Activated CD8-positive, alpha-beta memory T cell treated with anti-CD3 and anti-CD28 coated beads for 4 hours (primary cell): ENCODE results near the gene SHB.

Experiments
- DNase-seq, 2 donors: peaks; one replicate each; pipeline ENCODE4 v3.0.0-alpha.2; 2020; ENCODE audit warnings: low read depth in 2 of 2

The SHB gene

DNA sequence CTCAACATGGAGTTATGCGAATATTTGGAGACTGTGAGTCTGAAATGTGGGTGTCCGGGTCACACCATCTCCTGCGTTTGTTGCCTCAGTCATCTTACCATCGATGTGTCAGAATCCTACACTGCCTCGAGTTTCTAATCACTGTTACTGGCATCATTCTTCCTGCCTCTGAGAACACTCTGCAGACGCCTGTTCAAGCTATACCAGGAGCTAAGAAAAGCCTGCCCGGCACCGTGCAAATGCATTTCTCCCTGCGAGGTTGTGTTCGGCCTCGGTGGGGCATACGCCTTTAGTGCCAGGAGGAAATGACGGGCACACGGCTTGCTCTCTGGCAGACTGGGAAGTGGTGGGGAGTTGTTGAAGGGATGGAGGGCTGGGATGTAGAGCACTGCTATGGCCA, 133.9 kb downstream of the SHB start:
- no peak for DNase-seq

DNA sequence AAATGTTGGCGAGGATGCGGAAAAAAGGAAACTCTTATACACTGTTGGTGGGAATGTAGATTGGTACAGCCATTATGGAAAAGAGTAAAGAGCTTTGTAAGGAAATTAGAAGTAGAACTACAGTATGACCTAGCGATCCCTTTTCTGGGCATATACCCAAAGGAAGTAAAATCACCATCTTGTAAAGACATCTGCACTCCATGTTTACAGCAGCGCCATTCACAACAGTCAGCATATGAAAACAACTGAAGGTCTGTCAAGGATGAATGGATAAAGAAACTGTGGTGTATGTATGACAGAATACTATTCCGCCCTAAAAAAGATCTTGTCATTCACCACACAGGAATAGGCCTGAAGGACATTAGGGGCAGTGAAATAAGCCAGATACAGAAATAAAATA, 137.4 kb downstream of the SHB start:
- no peak for DNase-seq

DNA sequence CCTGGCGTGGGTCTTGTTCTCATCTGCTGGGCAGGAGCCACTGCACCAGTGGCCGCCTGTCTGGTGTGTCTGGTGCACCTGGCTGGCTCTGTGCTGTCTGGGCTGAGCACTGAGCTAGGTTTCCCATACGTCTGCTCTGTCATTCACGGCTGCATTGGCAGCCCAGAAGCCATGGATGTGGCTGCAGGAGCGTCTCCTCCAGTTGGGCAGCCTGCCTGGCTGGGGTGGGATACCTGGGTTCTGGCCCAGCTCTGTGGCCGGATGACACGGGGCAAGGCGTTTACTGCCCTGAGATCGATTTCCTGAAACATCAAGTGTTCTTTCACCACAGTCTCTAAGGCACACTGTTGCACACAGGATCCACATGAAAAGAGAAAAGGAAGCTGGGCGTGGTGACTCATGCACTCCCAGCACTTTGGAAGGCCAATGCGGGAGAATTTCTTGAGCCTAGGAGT, 139.6 kb downstream of the SHB start:
- no peak for DNase-seq

DNA sequence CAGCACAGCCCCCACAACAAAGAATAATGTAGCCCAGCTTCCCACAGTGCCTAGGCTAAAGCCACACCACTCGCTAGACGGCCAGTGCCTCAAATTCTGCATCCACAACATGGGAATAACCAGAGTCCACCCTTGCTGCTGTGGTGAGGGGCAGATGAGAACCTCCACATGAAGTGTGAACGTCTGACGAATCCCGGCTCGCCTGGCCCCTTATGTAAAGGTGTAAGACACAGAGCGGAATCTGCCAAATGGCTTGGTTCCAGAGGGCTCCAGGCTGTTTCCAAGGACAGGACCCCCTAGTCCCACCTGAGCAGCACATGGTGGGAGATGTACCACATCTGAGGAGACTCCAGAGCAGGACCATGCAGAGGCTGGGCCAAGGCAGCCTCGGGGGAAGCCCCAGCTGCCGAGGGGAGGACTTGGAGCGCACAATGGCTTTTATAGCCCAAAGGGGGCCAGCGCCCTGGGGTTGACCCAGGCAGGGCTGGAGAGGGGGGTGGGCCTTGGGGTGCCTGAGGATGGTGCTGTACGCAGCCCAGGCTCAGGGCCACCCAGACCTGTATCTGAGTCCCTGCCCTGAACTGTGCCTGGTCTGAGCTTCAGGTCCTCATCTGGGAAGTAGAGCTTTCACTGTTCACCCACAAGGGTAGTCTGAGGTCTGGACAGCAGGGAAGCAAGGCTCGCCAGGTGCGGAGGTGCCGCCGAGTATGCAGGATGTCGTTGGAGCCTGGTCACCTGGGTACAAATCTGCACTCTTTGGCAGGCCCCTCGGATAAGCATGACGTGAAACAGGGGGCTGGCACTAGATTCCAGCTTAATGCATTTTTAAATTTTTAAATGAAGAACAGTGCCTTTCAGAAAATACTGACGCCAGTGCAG, 140.2 kb downstream of the SHB start:
- DNase-seq, result no peak

DNA sequence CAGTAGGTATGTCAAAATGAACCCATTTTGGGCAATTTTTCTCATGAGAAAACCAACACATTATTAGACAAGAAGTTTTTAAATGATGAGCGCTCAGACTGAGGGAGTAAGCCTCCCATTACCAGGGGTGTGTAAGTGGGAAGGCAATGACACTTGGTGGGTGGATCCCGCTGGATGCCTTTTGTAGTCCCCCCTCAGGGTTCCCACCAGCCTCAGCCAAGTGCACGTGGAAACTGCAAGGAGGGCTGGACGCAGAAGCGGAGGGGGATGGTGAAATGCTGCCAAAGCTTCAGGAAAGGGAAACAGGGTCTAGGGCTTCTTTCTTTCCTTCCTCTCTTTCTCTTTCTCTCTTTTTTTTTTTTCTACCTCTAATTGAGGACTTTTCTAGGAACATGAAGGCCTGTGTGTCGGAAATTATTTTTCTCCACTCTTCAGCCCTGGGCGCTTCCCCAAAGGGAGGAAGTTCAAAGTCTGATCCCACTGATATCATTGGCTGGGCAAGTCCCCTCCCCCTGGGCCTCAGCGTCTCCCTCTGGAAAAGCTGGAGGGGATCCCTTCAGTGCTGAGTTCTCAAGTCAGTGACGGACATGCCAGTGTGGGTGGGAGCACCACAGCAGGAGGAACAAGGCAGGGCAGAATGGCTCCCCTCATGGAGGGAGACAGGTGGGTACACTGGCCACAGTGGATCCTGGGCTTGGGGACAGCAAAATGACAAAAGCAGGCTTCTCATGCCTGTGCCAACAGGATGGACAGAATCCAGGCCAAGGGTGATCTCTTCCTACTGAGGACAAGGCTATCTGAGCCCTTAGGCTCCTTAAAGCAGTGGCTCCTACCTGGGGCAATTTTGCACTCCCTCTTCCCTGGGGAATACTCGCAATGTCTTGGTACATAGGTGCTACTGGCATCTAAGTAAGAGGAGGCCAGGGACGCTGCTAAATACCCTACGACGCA, 141.2 kb downstream of the SHB start:
- no peak for DNase-seq

DNA sequence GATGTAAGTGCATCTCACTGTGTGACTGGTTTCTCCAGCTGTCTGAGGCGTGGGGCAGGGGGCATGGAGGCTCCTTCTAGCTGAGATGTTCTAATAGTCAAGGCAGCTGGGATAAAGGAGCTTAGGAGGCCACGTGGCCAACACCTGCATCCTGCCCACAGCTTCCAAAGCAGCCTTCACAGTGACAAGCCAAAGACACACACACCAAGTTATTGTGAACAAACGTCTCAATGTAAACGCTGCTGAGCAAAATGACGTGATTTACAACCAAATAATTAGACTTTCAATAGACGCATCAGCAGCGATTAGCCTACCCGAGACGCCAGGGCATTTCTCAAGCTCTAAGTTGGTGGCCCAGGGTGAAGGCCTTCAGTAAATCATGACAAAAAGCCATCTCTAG, 141.9 kb downstream of the SHB start:
- no peak for DNase-seq

DNA sequence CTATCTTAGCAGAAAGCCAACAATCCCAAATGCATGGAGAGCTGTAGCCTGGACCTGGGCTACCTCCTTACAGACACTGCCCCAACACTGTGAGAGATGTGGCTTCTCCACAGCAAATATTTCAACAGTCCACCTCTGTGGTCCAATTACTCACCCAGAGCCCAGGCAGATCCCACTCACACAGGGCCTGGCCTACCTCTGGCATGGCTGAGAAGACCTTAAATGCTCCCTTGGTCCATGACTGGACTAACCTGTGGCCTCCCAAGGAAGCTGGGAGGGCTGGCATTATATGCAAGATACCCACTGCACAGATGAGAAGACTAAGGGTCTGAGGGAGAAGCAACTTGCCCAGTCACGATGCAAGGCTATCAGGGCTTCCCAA, 142.3 kb downstream of the SHB start:
- DNase-seq, result no peak

DNA sequence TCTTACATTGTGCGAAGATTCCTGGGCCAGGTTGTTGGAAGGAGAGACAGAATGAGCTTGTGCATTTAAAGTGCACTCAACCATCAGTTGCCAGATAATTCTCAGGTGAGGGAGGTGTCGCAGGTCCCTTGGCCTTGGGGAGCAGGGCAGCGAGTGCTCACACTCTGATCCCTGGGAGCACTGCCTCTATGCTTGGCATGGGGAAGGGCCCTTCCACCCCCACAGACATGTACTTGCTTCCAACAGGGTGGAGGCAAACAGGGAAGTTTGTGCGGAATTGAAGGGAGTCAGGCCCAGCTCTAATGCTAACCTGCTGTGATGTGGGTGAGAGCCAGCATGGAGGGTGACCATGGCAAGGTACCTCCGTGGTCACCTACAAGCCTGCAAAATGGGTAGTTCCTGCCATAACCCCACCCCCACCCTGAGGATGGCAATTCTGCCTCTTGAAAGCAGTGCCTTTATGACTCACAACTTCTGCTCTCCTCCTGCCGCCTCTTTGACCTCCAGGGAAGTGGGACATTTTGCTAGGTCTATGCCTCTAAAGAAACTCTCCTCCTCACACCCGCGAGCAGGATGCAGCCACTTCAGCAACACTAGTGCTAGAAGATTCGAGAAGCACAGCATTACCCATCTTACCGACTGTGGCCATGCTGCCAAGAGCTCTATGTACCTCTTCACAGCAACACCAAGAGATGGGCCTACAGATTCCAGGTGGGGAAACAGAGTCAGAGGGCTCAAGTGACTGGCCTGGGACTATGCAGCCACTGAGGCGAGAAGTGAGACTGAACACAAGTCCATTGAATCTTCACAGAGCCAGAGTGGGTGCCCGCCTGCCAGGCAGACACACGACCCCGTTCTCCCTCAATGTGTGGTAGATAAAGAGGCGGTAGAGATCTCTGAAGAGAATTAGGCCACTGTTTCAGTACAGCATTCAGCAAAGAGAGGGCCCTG, 143.0 kb downstream of the SHB start:
- no peak for DNase-seq

DNA sequence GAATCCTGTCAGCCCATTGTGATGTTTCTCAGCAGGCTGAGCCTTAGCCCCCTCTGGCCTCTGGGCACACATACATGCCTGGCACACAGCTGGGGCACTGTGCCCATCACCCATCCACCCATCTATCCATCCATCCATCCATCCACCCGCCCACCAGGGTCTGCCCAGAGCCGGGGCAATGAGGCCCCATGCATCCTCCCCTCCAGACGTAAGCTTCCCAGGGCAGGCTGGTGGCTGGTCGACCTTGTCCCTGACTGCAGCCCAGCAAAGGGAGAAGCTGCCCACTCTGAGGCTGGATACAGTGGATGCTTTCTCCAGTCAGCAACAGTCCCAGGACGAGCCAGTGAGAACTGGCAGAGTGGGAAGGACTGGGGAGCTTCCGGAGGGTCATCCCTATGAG, 144.0 kb downstream of the SHB start:
- DNase-seq, result no peak

DNA sequence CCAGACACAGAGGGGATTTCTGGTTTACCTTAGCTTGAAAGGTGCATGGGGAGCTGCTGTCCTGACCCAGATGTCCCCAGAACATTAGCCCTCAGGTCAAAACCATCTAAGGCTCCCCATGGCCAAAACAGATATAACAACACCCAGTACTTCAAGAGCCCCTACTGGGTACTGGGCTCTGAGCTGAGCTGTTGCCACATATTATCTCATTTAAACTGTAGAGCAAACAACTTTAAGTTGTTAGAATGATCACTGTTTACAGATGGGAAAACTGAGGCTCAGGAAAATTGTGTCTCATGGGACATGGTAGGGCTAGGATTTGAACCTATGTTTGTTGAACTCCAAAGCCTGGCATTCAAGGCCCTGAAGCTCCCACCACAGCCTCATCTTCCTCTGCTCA, 144.5 kb downstream of the SHB start:
- DNase-seq, result no peak

DNA sequence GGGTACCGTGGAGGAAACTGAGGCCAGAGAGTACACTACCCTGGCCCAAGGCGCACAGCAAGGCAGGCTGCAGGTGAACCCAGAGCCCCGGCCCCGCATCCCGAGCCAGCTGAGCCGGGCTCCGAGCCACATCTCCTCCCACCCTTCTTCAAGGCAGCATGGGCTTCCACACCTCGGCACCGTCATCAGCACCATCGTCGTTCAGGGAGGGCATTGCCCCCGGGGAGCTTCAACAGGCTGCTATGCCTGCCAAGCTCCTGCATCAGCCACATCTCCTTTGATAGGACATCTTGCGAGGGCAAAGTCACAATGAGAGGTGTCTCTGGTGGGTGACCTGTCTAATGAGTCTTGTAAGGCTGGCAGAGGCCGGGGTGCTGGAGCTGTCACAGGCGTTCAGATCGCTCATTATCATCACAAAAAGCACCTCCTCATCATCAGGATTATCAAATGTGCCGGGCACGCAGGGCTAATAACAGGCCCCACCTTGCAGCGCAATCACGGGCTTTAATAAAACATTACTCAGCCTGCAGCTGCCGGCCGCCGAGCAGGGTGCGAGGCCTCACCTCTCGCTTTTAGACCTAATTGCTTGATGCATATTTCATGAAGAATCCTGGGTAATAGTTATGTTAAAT, 145.1 kb downstream of the SHB start:
- no peak for DNase-seq

DNA sequence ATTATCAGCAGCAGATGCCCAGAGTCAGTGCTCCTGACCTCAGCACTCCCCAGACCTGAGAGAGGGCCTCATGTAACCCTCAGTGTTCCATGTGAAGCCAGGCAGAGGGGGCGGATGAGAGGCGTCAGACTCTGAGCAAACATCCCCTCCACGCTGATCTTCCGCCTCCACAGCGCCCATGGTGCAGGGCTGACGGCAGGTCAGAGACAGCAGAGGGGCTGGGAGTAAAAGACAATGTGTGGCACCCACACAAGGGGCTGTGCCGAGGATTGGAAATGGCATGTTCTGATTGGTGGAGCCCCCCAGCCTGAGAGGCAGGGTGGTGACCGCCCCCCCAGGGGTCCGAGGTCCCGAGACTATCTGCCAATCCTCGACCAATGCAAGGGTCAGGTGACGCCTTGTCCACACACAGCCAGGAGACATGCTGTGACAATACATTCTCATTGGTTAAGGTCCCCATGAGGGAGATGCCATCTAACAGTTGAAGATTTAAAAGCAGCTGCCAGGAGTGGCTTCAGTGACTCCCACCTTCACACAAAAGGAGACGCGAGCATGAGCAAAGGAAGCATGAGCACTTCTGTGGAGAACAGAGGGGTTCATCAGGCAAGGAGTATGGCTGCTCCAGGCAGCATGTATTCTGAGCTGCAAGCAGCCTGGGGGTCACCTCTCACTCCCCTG, 145.8 kb downstream of the SHB start:
- DNase-seq, result no peak

DNA sequence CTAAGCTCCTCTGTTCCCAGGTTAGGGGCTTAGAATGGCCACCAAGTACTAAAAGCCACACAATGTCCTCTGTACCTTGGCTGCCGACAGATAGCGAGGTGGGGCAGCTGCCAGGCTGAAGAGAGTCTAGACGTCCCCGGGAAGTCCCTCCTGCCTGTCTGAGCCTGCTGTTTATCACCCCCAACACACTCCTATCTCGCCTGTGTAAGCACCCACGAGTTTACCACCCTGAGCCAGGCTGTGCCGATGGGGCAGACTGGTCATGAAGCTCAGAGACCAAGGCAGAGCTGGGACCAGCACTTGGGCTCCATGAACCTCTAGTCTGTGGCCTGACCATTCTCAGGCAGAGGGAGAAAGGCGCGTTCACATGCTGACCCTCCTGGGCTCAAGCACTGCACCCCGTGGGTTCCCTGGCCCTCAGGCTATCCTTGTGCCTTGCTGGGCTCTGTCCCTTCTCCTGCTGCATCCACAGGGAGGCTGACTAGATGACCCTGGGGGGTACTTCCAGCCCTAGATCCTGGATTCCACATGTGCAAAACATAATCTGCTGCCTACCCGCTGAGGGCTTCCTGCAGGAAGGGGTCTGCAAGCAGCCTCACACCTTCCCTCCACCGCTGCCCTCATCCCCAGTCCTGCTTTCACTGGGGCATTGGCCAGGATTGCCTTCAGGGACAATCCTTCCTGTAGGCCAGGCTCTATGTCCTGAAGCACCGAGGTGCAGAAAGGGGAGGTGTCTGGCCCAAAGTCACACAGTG, 146.5 kb downstream of the SHB start:
- DNase-seq, result no peak

DNA sequence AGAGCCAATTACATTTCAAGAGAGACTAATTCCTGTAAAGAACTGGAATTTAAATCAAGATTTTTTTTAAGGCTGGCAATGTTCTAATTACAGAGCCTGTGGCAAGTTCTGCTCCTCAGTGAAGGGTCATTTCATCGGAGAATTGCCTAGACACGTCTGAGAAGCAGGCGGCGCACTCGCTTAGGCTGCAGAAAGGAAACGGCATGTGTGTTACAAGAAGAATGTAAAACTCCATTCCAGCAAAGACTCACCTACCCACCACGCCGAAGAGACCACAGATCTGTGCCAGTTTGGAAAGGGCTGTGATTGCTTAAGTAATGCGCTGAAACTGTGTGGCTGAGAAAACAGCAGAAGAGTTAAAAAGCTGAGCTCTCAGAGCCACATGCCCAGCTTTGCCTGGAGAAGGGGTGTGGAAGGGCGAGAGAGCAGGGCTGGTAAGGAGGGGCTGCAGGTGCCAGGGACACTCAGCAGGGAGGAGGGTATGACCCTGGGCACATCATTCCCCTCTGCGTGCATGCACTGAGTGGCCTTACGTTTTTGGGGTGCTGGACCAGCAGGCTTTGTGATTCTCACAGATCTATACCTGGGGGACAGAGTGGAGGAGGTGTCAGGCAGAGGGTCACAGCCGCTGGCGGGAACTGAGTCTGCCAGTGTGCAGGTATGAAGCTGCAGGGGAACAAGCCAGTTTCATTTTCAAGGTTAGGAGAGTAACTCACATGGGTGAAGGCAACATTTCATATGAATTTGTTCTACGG, 147.3 kb downstream of the SHB start:
- no peak for DNase-seq

DNA sequence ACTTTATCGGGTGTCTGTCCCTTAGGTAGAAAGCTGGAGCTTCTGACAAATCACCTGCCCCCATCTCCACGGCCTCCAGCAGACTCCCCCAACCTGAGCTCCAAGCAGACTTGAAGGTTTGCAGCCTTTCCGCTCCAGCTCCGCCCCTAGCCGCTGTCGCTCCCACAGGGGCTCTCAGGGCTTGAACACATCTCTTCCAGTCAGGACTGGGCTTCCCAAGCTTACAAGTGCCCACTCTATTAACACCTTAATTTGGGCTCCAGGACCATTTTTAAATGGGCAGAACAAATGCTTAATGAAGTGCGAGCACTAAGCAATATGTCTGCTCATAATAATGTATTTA, 147.9 kb downstream of the SHB start:
- no peak for DNase-seq

DNA sequence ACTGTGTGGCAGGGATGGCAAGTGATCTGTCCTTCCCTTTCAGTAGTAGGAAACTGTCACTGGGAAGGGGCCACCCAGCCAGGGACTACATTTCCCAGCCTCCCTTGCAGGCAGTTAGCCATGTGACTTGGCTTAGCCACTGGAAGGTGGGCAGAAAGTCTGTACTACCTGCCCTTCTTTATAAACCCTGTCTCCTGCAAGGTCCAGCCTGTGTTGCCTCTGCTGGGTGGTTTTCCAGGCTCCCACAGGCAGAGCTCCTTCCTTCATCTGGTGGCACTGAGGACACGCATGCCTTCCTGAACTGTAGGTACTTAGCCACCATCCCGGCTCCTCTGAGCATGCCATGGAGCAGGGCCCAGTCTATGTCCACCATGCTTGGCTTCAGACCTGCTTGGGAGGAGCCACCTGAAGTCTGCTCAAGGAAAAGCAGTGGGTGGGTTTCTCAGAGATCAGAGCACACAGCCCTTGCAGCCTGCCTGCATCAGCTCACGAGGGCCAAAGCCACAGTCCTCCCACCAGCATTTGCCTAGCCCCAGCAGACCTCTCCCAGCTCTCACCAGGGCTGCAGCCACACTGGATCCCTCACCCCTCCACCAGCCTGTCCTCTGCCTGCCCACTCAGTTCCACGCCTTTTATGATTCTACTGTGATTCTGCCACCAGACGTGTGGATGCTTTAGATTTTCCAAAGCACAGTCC, 148.4 kb downstream of the SHB start:
- DNase-seq, result no peak

DNA sequence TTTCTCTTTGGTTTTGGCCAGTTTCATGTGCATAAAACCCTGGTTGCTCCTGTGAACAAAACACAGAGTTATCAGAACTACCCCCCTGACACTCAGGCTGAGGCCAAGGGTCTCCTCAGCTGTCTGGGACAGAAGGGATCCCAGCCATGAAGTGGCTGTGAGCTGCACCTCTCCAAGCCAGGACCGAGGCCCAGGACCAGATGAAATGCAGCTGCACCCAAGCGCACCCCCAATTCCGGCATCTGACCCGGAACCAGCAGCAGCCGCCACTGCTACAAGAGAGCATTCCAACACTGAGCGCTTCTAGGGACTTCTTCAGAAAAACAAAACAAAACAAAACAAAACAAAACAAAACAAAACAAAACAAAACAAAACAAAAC, 149.1 kb downstream of the SHB start:
- no peak for DNase-seq

DNA sequence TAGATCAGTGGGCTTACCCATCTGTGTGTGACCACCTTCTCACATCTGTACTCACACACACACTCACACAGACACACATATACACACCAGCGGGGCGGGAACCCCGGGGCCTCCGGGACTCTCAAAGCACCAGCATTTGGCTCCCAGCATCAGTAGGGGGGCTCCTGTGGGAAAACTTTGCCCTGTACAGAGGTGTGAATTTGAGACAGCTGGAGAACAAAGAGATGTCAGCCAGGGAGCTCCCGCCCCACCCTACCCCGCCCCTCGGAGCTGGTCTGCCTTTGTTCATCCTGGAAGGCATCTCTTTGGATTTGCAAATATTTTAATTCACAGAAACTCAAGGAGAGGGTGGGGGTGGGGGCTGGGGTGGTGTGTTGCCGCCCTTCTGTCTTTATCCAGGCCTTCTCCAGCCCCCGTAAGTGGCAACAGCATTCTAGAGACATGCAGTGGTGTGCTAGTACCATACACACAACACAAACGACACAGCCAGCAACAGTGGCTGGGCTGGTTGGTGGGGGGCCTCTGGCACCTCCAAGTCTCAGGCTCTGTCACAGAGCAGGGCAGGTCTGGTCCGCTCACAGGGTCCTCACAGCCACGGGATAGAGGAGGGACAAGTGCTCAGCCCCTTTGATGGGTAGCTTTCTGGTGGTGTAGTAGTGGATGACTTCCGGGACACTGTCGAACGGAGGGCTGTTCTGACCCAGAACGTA, 149.6 kb downstream of the SHB start:
- no peak for DNase-seq
